Suprapubic skin (tissue), 4 donors: Measurements from ENCODE around the gene ICAM5. TPM values are rescaled to one million over a fixed set of nuclear protein-coding genes. Genes with fewer than 3 reads are reported as not detected.
A peak's percentile ranks its signal among the peaks of the same experiment; 100 is the strongest.

Experiments
- DNase-seq, 2 donors: peaks; one replicate each; pipeline ENCODE4 v3.0.0-alpha.2; 2019; ENCODE audit warnings: low spot score in 2 of 2
- H3K27ac ChIP-seq: fragments of 200-600 bp; sonication (generic); one replicate; pipeline ENCODE4 v1.5.1; 2019
- H3K27me3 ChIP-seq: fragments of 200-600 bp; sonication (generic); one replicate; pipeline ENCODE4 v1.5.1; 2019
- H3K36me3 ChIP-seq: fragments of 200-600 bp; sonication (generic); one replicate; pipeline ENCODE4 v1.5.1; 2019
- H3K4me1 ChIP-seq: fragments of 200-600 bp; sonication (generic); one replicate; pipeline ENCODE4 v1.5.1; 2019
- H3K4me3 ChIP-seq: fragments of 200-600 bp; sonication (generic); one replicate; pipeline ENCODE4 v1.5.1; 2019; ENCODE audit warnings: mild to moderate bottlenecking
- H3K9me3 ChIP-seq: fragments of 200-600 bp; sonication (generic); one replicate; pipeline ENCODE4 v1.5.1; 2019
- EP300 ChIP-seq: sonication (generic); formaldehyde crosslinking; IDR thresholded peaks from one replicate; pipeline ENCODE4 v1.6.1; 2017; ENCODE audit warnings: antibody characterized with exemption
- POLR2A ChIP-seq, 2 donors: fragments of 450-650 bp; IDR thresholded peaks; one replicate each; pipeline ENCODE4 v1.6.1; 2017; ENCODE audit warnings: antibody characterized with exemption in 2 of 2, mild to moderate bottlenecking in 2 of 2, moderate library complexity in 2 of 2
- POLR2AphosphoS5 ChIP-seq, 3 donors: sonication (generic); formaldehyde crosslinking; IDR thresholded peaks; one replicate each; pipeline ENCODE4 v1.6.1; 2017; ENCODE audit warnings: antibody characterized with exemption in 3 of 3
- WGBS: methylation state at CpG from one replicate; pipeline ENCODE4 v1.1.5; 2018; 5-methylcytosine and 5-hydroxymethylcytosine counted together
- total RNA-seq, 4 donors: library from RNA; depleted of rRNA; stranded (reverse); fragments of >200 nt; gene quantifications; one replicate each; pipeline ENCODE4 v1.1.0, GENCODE V29; 2016
- TF ChIP-seq, protein P1 (sequence below), 2 donors: fragments of 200-600 bp in 1 of 2; fragments of 450-650 bp in 1 of 2; sonication (generic) in 1 of 2; IDR thresholded peaks; one replicate each; pipeline ENCODE4 v1.5.1; 2016 to 2019; ENCODE audit warnings: antibody characterized with exemption in 2 of 2, mild to moderate bottlenecking in 1 of 2, moderate library complexity in 1 of 2

The ICAM5 gene
- total RNA-seq, 4 donors from 2014 or later, result 0.21 to 0.97 (median 0.62) TPM; not detected in 1

DNA sequence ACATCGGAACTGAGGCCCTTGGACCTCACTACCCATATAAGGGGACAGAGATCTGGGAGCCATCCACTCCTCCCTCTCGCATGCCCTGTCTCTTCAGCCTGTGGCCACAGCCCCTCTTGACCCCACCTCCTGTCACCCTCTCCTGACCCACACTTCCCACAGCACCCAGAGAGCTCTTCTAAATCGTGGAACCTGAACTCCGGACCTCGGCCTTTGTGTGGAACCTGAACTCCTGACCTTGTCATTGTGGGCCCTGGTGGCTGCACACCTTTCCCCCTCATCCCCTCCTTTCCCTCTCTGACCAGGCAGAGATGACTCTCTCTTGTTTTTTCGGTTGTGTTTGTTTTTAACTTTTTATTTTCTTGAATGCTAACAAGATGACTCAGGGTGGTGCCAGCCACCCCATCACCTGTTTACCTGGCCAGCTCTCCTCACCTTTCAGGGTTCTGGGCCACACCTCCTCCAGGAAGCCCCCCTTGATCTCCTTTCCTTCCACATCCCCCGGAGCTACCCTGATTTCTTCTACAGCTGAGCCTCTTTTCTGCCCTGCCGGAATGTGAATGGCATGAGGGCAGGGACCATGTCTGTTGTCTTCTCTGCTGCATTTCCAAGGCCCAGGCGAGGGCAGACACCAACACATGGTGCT lies 32.7 kb upstream of the ICAM5 start:
- Histone ChIP-seq H3K27me3 (no peaks in the 10 kb centered on the region), H3K27ac (no peak overlapping the region), H3K9me3 (no peaks in the 10 kb centered on the region), H3K4me1 (peaks cover 29% of the 10 kb centered on the region), H3K36me3 (peaks cover 60% of the 10 kb centered on the region), H3K4me3 (no peak overlapping the region)
- TF ChIP-seq POLR2A (IDR thresholded peaks at IDR 0.05) (no peak), EP300 (no peak), POLR2AphosphoS5 (IDR thresholded peaks at IDR 0.05) (no peak)
- TF ChIP-seq, protein P1, sequence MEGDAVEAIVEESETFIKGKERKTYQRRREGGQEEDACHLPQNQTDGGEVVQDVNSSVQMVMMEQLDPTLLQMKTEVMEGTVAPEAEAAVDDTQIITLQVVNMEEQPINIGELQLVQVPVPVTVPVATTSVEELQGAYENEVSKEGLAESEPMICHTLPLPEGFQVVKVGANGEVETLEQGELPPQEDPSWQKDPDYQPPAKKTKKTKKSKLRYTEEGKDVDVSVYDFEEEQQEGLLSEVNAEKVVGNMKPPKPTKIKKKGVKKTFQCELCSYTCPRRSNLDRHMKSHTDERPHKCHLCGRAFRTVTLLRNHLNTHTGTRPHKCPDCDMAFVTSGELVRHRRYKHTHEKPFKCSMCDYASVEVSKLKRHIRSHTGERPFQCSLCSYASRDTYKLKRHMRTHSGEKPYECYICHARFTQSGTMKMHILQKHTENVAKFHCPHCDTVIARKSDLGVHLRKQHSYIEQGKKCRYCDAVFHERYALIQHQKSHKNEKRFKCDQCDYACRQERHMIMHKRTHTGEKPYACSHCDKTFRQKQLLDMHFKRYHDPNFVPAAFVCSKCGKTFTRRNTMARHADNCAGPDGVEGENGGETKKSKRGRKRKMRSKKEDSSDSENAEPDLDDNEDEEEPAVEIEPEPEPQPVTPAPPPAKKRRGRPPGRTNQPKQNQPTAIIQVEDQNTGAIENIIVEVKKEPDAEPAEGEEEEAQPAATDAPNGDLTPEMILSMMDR (IDR thresholded peaks at IDR 0.05), result no peak
- no peak for DNase-seq
- WGBS, result 89% methylated on average over 9 of the region's 9 CpGs

DNA sequence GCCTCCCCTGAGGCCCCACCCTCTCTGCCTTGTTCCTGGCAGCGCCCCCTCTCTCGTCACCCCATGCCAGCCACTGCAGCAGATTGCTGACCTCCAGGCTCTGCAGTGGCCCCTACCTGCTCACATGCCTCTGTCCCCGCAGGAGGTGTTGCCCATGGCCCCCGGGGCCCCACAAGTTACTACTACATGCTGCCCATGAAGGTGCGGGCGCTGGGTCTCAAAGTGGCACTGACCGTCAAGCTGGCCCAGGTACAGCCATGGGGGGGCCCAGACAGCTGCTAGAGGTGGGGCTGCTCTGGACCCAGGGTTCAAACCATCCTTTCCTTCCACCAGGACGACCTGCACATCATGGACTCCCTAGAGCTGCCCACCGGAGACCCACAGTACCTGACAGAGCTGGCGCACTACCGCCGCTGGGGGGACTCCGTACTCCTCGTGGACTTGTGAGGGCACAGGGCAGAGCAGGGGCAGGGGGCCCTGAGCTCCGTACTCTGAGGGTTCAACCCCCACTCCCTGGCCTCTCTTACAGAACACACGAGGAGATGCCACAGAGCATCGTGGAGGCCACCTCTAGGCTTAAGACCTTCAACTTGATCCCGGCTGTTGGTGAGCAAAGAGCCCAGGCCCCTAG lies 31.6 kb upstream of the ICAM5 start:
- TF ChIP-seq, protein P1 (IDR thresholded peaks at IDR 0.05), result no peak
- TF ChIP-seq POLR2A (IDR thresholded peaks at IDR 0.05), result no peak
- no peak for TF ChIP-seq EP300
- TF ChIP-seq POLR2AphosphoS5 (IDR thresholded peaks at IDR 0.05), result no peak
- no peak for DNase-seq
- H3K27ac ChIP-seq, result no peak overlapping the region
- H3K9me3 ChIP-seq, result no peaks in the 10 kb centered on the region
- peaks cover 20% of the 10 kb centered on the region for H3K4me1 ChIP-seq
- no peaks in the 10 kb centered on the region for H3K27me3 ChIP-seq
- peaks cover 60% of the 10 kb centered on the region for H3K36me3 ChIP-seq
- 87% methylated on average over 7 of the region's 18 CpGs for WGBS
- H3K4me3 ChIP-seq, result no peak overlapping the region

DNA sequence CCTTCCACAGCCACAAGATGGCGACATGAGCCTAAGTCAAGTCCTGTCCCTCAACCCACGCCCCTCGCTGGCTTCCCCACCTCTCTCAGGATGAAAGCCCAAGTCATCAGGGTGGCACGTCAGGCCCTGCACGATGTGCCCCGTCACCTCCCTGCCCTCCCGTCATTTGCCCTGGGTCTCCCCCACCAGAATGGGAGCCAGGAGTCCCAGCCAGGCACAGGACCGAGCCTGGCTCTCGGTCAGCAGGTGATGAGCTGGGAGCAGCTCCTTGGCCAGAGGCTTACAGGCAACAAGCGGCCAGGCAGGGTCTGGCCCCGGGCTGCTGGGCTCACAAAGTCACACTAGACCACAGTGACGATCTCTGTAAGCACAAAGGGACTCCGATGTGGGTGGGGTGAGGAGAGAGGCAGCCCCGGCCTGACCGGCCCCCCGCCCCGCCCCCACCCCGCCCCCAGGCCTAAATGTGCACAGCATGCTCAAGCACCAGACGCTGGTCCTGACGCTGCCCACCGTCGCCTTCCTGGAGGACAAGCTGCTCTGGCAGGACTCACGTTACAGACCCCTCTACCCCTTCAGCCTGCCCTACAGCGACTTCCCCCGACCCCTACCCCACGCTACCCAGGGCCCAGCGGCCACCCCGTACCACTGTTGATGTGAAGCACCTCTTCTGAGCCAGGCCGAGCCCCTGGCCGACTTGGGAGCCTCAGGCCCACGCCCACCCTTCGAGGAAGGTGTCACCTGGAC lies 30.4 kb upstream of the ICAM5 start:
- Histone ChIP-seq H3K27me3 (no peaks in the 10 kb centered on the region), H3K36me3 (peaks cover 51% of the 10 kb centered on the region), H3K4me1 (peaks cover 16% of the 10 kb centered on the region), H3K4me3 (no peak overlapping the region), H3K9me3 (no peaks in the 10 kb centered on the region), H3K27ac (peak overlapping the region; percentile 38)
- peak; percentile 90 to 95 for DNase-seq
- no peak for TF ChIP-seq EP300
- TF ChIP-seq, protein P1 (IDR thresholded peaks at IDR 0.05), result peak; percentile 59 to 63
- WGBS, result 41% methylated on average over 17 of the region's 32 CpGs

DNA sequence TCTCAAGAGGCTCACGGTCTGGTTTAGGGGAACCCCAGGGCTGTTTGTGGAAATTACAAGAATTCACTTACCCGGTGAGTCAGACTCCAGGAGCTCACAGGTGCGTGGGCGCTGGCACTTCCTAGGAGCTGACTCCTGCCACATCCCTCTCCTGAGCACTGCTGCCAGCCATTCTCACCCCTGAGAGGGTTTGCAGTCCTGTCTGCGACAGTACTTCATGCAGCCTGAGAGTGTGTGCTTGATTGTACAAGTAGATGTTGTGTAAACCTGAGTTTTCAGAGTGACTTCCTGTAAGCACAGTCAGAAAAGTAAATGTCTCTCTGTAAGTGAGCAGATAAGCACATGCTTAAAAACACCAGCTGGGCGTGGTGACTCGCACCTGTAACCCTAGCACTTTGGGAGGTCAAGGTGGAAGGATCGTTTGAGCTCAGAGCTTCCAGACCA lies 29.6 kb upstream of the ICAM5 start:
- no peak overlapping the region for H3K4me3 ChIP-seq
- no peak overlapping the region for H3K27ac ChIP-seq
- no peak for TF ChIP-seq POLR2A (IDR thresholded peaks at IDR 0.05)
- TF ChIP-seq, protein P1 (IDR thresholded peaks at IDR 0.05), result no peak
- TF ChIP-seq POLR2AphosphoS5 (IDR thresholded peaks at IDR 0.05), result no peak
- TF ChIP-seq EP300, result no peak
- peaks cover 16% of the 10 kb centered on the region for H3K4me1 ChIP-seq
- no peaks in the 10 kb centered on the region for H3K27me3 ChIP-seq
- 32% methylated on average over 7 of the region's 8 CpGs for WGBS
- DNase-seq, result no peak
- peaks cover 43% of the 10 kb centered on the region for H3K36me3 ChIP-seq
- H3K9me3 ChIP-seq, result no peaks in the 10 kb centered on the region

DNA sequence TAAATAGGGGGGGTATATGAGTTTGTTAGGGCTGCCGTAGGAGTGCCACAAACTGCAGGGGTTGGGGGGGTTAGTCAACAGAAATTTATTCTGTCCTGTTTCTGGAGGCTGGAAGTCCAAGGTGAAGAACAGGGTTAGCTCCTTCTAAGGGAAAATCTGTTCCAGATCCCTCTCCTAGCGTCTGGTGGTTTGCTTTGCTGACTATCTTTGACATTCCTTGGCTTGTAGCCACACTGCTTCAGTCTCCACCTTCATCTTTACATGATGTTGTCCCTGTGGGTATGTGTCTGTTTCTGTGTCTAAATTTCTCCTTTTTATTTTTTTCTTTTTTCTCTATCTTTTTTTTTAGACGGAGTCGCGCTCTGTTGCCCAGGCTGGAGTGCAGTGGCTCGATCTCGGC lies 27.0 kb upstream of the ICAM5 start:
- 83% methylated on average over 7 of the region's 7 CpGs for WGBS
- H3K4me3 ChIP-seq, result no peak overlapping the region
- no peak for TF ChIP-seq POLR2AphosphoS5 (IDR thresholded peaks at IDR 0.05)
- TF ChIP-seq POLR2A (IDR thresholded peaks at IDR 0.05), result no peak
- no peak for TF ChIP-seq EP300
- TF ChIP-seq, protein P1 (IDR thresholded peaks at IDR 0.05), result no peak

More for the DNA sequence above, 27.0 kb upstream of the ICAM5 start:
- Histone ChIP-seq H3K4me1 (peaks cover 16% of the 10 kb centered on the region), H3K27me3 (no peaks in the 10 kb centered on the region), H3K27ac (no peak overlapping the region), H3K9me3 (no peaks in the 10 kb centered on the region), H3K36me3 (peaks cover 18% of the 10 kb centered on the region)
- no peak for DNase-seq
